Left kidney (tissue), 2 donors: ENCODE data around the gene RPTOR. TPM values are rescaled to one million over a fixed set of nuclear protein-coding genes. Genes with fewer than 3 reads are reported as not detected.
A peak's percentile ranks its signal among the peaks of the same experiment; 100 is the strongest.

Source experiments
- DNase-seq: peaks from one replicate; pipeline ENCODE4 v3.0.0-alpha.2; 2013
- polyA plus RNA-seq: library from polyadenylated mRNA; unstranded; fragments of 120-200 nt; gene quantifications from one replicate; pipeline ENCODE4 v1.2.1, GENCODE V29; 2013; ENCODE audit not compliant: insufficient read length

Gene RPTOR
- polyA plus RNA-seq, 1 donor = 18.6 TPM

DNA sequence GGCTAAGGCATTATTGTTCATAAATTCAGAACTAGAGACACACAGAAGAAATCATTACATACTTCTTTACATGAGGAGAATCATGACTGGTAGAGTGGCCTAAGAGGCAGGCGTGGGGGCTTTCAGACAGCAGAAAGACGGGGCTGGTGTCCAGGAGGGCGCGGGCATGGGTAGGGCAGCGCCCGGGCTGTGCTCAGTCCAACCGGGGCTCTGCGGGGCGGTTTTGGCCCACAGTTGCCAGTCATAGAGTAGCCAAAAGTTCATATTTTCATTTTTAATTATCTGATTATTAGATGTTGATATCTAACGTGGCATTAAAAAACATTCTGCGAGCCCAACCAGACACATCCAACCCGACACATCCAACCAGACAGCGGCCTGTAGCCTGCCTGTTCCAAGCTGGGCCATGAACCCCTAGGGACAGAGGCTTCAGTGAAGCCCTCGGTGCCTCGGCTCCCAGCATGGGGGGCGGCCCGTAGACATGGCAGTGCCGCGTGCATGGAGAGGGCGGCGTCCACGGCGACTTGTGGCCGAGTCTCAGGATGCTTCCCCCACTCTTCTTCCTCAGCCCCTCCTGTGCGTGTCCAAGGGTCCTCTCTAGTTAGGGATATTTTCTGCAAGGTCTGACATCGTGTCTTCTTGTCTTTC is 284.7 kb downstream of the RPTOR start:
- DNase-seq = no peak

DNA sequence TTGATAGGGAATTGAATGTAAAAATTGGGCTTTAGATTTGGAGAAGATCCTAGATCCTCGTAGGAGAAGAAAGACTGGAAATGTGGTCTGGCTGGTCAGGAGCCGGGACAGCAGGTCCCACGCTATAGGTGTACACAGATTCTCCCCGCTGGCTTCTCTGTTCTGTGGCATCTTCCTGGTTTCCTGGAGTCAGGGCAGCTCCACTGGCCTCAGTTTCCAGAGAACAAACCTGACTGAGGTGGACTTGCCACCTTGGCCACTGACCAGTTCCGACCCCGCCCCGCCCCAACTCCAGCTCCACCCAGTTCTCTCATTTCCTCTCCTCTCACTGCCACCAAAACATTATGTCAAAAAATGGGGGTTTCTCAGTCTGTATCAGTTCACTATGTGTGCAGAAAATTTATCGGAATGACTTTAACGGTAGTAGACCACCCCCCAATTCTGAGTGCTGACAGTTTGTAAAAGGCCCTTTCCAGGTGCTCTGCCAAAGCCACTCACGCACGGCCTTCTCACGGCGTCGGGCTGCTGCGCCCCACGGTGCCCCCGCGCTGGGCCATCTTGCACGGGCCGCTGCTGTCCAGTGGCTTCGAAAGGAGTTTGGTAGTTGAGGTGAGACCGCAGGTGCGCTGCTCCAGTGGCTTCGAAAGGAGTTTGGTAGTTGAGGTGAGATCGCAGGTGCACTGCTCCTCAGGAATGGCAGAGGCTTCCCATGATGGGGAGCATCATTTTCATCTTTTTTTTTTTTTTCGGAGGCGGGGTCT is 285.6 kb downstream of the RPTOR start:
- no peak for DNase-seq

DNA sequence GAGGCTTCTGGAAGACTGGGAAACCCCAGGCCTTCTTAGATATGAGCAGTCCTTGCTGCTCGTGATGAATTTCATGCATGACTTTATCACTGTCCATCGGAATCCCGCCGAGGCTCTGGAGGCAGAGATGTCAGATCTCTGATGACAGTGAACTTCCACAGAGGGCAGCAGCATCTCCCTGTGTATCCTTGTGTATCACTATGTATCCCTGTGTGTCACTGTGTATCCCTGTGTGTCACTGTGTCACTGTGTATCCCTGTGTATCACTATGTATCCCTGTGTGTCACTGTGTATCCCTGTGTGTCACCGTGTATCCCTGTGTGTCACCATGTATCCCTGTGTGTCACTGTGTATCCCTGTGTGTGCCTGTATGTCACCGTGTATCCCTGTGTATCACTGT is 286.9 kb downstream of the RPTOR start:
- DNase-seq = no peak

DNA sequence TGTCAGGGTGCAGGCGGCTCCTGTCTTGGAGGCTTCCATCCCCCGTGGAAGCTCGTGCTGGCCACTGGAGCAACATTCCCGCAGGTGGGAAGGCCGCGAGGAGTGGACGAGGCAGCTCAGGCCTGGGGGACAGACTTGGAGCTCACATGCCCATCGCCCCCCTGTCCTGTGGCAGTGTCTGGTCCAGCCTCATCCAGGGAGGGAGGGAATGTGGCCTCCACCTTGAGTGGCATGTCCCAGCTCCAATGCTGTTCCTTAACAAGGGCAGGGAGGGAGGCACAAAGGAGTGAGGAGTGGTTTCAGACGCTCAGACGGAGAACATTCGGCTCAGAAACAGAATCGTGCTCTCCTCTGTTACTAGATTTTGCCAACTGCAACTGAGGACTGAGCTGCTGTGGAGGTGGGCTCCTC is 287.6 kb downstream of the RPTOR start:
- no peak for DNase-seq

DNA sequence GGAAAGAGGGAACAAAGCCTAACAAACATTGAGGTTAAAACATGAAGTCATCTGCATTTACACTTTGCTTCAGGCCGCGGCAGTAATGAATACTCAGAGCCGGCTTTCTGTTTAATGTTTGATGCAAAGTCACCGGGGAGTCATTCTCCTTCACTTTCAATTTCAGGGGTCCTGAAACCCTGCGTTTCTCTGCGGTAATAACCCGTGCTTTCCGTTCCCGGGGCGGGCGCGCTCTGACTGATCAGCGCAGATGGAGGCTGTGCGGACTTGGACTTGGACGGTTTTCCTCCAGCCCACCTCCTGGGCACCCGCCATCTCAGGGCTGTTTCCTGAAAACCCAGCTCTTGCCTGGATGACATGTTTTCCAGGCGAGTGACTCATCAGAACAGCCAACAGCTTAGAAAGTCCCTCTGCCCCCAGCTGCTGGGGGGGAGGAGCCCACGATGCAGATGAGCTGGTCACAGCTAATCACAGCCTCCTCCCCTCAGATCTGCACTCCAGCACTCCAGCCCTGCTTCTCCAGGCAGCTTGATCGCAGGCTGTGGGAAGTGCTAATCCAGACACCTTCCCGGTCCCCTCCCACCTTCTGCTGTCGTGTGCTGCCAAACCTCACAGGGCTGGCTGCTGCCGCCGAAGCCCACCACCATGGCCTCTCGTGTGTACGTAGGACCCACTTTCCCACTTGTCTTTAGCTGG is 288.4 kb downstream of the RPTOR start:
- peak; percentile 91 for DNase-seq

DNA sequence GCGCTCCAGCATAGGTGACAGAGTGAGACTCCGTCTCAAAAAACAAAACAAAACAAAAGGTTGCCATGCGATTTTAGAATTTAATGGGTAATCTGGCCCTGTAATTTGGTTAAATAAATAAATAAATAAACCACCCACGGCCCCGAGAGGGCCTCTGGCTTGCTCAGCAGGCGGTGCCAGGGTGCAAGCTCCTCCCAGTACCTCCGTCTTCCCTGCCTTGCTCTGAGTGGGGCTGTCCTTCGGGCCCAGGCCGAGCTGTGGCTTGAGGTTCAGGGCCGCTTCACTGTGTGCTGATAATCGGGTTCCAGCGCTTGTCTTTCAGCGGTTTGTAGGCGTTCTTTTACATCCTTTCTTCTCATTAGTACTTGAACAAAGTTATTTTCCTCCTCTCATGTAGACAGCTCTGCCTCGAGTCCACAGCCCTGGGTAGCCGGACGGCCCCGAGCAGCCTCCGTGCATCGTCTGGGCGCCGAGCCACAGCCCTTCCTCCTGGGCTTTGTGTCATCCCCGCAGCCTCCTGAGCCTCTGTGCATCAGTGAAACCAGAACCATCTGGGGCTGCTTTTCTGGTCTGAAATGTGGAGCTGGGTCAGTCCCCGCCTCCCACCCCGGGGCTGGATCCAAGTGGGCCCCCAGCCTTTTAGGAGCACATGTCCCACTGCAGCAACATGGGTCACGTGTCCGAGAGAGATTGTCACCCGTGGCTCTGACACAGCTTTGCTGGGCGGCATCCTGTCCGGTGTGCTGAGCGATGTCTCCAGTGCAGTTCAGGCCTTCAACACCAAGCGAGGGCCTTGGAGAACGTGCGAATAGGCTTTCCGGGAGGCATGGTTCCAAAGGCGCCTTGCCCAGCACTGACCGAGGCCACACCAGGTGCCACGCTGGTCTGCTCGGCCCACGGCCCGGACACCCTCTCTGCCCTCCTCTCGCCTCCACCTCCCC is 289.6 kb downstream of the RPTOR start:
- no peak for DNase-seq

DNA sequence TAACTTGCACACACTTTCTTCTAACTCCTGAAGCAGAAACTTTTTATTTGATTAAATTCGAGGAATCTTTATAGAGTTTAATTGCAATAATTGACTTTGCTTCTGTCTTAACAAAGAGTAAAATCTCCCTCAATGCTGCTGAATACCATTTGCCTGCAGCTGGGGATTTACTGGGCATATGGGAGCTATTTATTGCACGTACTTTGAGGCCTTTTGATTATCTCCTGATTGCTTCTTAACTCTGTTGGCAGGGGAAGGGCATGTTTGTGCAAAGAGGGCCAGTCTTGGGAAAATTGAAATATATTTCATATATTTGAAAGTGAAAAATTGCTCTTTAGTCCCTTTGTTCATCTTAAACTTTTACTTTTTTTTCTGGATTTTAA is 290.2 kb downstream of the RPTOR start:
- no peak for DNase-seq

DNA sequence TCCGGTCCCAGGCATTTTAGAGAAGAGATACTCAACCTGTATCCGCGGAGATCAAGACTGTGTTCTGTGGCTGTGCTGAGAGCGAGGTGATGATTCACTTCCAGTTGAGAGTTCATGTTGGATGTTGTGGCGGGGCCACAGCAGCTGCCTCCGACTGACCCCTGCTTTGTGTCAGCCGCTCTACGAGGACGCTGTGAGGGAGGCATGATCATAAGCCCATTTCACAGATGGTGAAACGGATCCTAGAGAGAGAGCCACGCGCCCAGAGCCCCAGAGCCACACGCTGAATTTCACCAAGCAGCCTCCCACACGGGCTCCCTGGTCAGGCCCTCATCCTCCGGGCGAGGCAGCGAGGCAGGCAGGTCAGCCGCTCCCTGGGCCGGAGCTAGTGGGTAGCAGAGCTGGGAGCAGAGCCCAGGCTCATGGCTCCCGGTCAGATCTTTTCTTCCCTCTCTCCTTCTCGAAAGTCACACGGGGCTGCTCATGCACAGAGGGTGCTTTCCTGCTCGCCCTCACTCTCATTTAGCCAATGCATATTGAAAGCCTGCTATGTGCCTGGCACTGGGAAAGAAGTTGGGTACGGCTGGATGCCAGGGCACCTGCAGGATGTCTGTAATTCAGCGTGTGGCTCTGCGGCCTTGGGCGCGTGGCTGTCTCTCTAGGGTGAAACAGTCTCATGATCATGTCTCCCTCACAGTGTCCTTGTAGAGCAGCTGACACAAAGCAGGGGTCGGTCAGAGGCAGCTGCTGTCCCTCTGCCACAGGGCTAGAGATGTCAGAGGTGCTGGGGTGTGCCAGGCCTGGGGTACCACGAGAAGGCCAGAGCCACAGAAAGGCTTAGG is 291.4 kb downstream of the RPTOR start:
- no peak for DNase-seq

DNA sequence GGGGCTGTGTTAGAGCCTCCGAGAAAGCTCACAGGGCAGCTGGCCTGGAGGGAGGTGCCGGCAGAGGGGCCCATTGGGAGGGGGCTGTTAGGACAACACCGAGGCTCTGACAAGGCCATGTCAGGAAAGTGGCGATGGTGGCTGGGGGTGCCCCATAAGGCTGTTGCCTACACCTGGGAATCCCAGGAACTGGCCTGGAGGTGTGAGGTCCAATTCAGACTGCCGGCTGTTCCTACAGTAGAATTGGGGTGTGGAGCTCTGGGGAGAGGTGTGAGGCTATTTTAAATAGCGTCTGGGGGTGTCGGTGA is 292.0 kb downstream of the RPTOR start:
- no peak for DNase-seq

DNA sequence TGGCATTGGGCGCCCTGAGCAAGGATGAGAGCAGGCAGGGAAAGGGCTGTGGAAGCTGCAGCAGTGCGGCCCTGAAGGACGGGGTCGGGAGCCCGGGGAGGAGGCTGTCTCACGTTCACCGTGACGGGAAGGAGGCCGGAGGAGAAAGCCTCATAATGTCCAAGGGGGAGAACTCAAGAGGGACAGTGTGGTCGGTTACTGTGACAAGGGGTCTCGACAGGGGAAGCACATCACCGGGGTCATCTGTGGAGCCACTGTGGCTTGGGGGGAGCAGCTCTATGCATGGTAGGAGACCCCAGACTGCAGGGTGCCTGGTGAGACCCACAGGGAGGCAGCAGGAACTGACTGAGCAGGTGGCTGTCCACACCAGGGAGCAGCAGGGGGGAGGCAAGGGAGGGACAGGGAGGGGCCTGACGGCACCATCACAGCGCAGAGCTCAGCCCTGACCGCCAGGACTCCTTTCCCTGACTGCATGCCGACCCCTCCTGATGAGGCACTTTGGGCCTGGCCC is 292.4 kb downstream of the RPTOR start:
- no peak for DNase-seq

DNA sequence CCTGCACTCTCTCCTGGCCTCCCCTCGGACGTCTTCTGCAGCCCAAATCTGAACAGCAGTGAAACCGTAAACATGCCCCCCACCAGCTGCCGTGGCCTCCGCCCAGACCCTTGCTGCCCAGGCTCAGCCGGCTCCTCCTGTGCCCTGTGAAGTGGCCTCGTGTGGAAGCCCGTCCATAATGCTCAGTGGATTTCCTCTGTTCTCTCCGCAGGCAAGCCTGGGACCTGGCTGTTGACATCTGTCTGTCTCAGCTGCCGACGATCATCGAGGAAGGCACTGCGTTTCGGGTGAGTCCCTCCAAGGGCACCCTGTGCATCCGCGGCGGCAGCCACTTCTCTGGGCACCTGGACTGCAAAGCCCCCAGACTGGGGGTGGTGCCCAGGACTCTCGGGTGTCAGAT is 293.1 kb downstream of the RPTOR start:
- no peak for DNase-seq

DNA sequence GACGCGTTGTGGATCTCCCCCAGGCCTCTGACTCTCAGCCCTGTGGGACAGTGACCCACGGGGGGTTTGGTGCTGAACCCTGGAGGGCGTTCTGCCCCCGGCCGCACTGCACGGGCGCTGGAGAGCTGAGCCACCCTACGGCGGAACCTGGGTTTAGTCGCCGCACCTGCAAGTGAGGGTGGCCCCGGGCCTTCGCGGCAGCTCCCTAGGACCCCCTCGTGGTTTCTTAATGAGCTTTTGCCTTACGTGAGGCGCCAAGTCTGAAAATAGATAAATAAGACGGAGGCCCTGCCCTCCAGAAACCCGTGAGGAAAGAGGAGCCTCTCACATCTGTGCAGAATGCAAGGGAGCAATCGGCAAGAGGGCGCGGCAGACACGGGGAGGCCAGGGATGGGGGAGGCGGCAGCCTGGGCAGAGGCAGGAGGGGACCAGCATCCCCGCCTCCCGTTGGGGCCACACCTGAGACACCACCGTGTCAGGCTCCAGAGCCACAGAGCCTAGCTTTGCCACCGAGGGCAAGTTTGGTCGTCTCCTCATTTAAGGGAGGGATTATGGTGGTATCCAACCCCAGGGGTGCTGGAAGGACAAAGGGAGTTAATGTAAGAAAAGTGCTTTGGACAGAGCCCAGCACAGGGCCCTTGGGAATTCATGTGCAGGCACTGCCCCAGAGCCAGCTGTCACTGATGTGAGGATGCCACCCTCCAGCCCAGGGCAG is 293.8 kb downstream of the RPTOR start:
- DNase-seq = no peak

DNA sequence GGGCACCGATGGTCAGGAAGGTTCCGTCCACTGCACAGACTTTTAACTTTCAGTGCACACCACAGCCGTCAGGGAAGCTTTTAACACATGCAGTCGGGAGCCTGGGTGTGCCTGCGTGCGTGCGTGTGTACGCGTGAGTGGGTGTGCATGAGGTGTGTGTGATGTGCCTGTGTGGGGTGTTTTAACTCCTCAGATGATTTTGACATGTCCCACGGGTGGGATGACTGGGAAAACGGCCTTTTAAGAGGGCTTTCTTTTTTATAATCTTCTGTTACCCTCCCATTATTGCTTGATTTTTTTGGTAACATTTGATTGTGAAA is 294.3 kb downstream of the RPTOR start:
- no peak for DNase-seq

DNA sequence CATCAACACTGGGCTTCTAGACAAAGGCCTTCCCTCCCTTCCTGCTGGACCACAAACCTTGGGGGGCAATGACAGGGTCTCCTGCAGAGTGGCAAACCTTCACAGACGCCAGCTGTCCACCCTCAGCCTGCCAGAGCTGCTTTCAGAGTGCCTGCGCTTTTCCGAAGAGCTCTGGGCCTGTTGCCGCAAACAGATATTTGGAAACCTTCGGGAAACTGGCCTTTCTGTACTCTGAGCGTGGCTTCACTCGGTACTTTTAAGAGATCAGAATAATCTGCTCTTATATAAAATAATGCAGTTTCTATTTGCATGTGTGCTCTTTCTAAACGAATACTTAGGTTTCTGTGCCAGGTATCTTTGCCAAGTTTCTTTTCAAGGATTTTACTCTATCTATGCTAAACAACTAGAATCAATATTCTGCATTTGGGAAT is 294.9 kb downstream of the RPTOR start:
- DNase-seq = no peak

DNA sequence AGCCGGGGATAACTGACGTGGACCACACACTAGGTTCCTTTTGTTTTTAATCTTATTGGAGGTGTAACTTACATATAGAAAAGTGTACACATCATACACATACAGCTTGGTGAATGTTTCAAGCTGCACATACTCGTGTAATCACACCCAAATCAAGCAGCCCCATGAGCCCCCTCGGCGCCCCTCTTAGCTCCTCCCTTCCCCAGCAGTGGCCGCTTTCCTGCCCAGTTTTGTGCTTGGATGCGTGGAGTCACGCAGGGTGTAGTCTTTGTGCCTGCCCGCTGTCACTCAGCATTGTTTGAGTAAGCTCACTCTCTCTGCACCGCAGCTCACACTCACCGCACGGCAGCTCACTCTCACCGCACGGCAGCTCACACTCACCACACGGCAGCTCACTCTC is 295.3 kb downstream of the RPTOR start:
- DNase-seq = no peak

DNA sequence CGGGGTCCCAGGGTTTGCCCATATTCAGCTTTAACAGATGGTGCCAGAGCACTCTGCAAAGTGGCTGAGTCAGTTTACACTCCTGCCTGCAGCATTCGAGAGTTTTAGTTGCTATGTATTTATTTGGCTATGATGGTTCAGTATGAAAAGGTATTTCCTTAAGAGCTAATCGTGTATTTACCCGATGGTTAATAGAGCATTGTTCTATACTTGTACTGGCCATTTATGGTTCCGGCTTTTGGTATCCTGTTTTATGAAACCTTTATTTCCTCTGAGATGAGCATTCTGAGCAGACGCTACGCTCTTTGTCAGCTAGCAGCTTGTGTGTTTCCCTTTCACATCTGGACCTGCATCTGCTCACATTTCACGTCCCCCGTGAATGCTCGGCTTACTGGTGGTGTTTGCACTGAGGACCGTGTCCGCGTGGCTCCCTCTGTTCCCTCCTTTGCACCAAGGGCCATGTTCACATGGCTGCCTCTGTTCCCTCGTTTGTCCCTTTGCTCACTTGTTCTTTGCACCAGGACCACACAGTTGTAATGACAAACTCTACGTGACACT is 297.9 kb downstream of the RPTOR start:
- no peak for DNase-seq

DNA sequence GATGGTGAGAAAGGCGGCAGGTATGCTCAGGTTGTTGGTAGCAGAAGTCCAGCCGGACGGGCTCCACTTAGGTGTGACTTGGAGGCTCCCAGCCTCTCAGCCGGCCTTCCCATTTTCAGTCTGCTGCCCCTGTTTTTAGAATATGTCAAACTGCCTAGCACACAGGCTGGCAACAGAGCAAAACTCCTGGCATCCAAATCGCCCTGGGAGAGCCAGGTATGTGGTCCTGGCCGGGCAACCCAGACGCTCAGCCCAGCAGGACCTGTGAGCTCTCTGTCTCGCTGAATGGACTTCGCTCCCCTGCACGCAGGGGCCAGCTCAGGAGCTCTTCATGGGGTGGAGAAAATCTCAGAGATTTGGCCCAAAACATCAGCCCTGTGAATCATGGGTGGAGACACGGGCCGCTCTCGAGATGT is 299.1 kb downstream of the RPTOR start:
- DNase-seq = no peak

DNA sequence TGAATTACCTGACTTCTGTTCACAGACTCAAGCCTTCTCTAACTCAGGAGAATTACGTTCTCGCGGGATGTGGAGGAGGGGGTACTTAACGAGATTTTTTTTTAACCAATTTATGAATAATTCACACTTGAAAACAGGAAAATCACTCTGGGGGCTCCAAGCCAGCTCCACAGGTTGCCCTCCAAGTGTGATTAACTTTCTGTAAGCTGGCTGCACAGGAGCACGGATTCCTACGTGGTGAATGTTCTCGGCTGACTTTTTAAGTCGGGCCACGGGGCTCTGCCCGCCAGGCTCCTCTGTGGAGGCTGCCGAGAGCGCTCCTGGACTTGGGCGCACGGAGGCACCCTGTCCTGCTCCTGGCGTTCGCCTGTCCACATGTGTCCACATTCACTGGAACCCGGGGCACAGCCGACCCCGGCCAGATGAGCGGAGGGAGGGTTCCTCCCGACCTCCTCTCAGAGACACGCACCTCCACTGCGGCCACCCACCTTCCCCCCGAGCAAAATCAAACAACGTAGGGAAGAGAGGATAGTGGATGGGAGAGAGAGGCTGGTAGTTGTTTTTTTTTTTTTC is 299.9 kb downstream of the RPTOR start:
- no peak for DNase-seq

DNA sequence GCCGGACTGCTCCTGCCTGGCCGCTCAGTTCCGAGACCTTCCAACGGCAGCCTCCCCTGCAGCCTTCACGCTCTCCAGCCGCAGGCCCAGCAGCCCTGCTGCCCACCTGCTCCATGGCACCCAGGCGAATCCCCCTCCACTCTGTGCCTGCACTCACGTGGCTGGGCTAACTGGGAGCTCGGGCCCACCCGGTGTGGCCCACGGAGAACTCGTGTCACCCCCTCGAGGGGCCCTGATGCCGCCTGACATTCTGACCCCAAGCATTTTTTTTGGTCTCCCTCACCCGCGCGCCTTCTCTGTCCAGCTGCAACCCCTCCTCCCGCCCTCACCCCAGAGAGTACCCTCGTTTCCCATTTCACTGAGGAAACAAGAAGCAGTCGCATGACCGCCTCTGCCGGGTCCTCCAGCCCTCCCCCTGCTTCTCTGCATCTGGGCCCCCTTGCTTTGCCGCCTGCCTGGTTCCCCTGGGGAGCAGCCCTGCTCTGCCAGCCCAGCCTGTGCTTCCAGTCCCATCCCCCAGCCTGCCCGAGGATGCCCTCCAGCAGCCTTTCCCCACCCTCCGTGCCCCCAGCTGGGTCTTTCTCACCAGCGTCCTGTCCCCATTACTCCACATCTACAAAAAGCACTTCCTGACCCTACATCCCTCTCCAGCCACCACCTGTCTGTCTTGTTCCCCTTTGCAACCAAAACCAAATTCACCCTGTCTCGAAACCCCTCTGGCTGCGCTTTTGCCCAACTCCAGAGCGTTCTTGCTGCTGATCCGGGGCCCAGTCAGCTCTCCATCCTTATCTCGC is 300.6 kb downstream of the RPTOR start:
- DNase-seq = peak; percentile 41
